Caki2 (cell line): ENCODE measurements around the gene KXD1. TPM values are rescaled to one million over a fixed set of nuclear protein-coding genes. Genes with fewer than 3 reads are reported as not detected.
"Not testable (repeated sequence)": the region's sequence is repeated elsewhere in the genome, so short reads cannot be mapped to it uniquely, and the experiment has no call there.

Experiments
- DNase-seq: peaks from one replicate; pipeline ENCODE4 v3.0.0-alpha.2; 2015; ENCODE audit warnings: low read depth
- in situ Hi-C: cut with HindIII; loops from 2 replicates; pipeline ENCODE4 v1.10.0; 2016; ENCODE audit warnings: low sequenced_read_pairs, low pct_unique_long_range_greater_than_20kb, mixed read lengths
- total RNA-seq: library from RNA; depleted of rRNA; stranded (reverse); fragments of >200 nt; shearing (Covaris generic); gene quantifications from 2 replicates; pipeline ENCODE4 v1.2.3, GENCODE V29; 2014; ENCODE audit warnings: low replicate concordance

The KXD1 gene
- total RNA-seq, 1 experiment from 2014 or later, result 181 TPM

GRCh38 chr19:18531485-18531884 lies 26.2 kb upstream of the KXD1 start:
- in situ Hi-C loops, result no loop called here
- no peak for DNase-seq

GRCh38 chr19:18532168-18532890 lies 25.3 kb upstream of the KXD1 start:
- in situ Hi-C loops, result no loop called here
- DNase-seq, result no peak

- no peak for DNase-seq
- in situ Hi-C loops, result no loop called here
These were observed 24.6 kb upstream of the KXD1 start for GRCh38 chr19:18533058-18533457.

GRCh38 chr19:18536475-18536874 lies 21.2 kb upstream of the KXD1 start:
- DNase-seq, result no peak
- in situ Hi-C loops, result no loop called here

GRCh38 chr19:18537431-18537830 lies 20.2 kb upstream of the KXD1 start:
- no peak for DNase-seq
- in situ Hi-C loops, result no loop called here

GRCh38 chr19:18538115-18538514 lies 19.6 kb upstream of the KXD1 start:
- in situ Hi-C loops, result no loop called here
- DNase-seq, result no peak

GRCh38 chr19:18539372-18539771 lies 18.3 kb upstream of the KXD1 start:
- DNase-seq, result no peak
- in situ Hi-C loops, result no loop called here

- in situ Hi-C loops, result not testable (repeated sequence)
These were observed 17.5 kb upstream of the KXD1 start for GRCh38 chr19:18540200-18540599.

GRCh38 chr19:18541258-18541991 lies 16.2 kb upstream of the KXD1 start:
- in situ Hi-C loops, result no loop called here
- no peak for DNase-seq

More at GRCh38 chr19:18540200-18540599, 17.5 kb upstream of the KXD1 start:
- DNase-seq, result not testable (repeated sequence)

GRCh38 chr19:18541992-18542940 lies 15.4 kb upstream of the KXD1 start:
- in situ Hi-C loops, result no loop called here
- no peak for DNase-seq

GRCh38 chr19:18542941-18543813 lies 14.5 kb upstream of the KXD1 start, which contains the start of gene FKBP8:
TSS of gene FKBP8 (minus strand) at chr19:18543573. CDS start at chr19:18541970, 1,603 bp downstream.
- peak; percentile 75 for DNase-seq
- in situ Hi-C loops, result no loop called here

GRCh38 chr19:18543814-18544475 lies 13.7 kb upstream of the KXD1 start:
- DNase-seq, result peak; percentile 66
- in situ Hi-C loops, result no loop called here

- no peak for DNase-seq
- in situ Hi-C loops, result no loop called here
These were observed 6.0 kb upstream of the KXD1 start for GRCh38 chr19:18551631-18552030.

GRCh38 chr19:18558202-18558555 lies 509 bp downstream of the KXD1 start:
- DNase-seq, result no peak
- in situ Hi-C loops, result no loop called here

GRCh38 chr19:18558604-18559003 lies 934 bp downstream of the KXD1 start:
- no peak for DNase-seq
- in situ Hi-C loops, result no loop called here

- in situ Hi-C loops, result no loop called here
- DNase-seq, result no peak
These were observed 2.0 kb downstream of the KXD1 start for GRCh38 chr19:18559685-18560084.

GRCh38 chr19:18562086-18562485 lies 4.4 kb downstream of the KXD1 start:
- in situ Hi-C loops, result no loop called here
- DNase-seq, result no peak
